ENCODE data around the gene ITIH1.

DNA sequence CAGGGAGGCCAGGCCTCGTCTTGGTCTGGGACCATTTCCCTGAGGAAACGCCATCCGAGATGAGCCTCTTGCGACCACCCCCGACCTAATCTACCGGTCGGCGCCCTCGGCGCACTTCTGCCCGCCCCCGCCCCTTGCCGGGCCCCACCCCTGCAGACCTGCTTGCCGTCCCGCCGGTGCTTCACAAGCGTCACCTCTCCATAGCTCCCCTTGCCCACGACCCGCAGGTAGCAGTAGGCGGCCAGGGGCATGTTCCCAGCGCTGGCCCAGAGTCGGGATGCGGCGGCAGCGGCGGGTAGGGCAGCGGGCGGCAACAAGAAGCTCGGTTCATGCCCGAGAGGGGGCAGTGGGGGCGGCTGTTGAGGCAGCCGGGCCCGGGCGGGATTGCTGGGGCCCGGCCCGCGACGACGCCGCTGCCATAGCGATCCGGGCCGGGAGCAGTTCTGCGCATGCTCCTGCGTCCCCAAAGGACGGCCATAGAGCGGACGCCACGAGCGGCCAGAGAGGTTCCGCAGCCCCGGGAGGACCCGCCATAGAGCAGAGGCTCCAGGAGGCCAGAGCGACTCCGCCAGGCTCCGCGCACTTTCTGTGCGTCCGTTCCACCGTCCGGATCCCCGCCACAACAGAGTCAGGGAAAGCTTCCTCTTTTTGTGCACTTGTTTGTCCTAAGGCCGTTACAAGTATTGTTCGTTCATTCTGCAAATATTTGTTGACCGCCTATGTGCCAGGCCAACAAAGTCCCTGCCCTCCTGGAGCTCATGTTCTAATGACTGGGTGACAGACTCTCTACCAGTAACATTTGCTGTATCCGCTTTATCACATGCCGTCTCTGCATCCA is 6.7 kb upstream of the ITIH1 start, which contains the start of gene NEK4:
- no peak for TF ChIP-seq TCF7L2 (IDR thresholded peaks at IDR 0.05; ENCODE audit: low read depth, low read length)
- no peak for TF ChIP-seq ZNF347 (CRISPR knock-in tag; IDR thresholded peaks at IDR 0.05; ENCODE audit: low read depth)
- TF ChIP-seq BDP1 (IDR thresholded peaks at IDR 0.05; ENCODE audit: insufficient read depth, insufficient read length): no peak
